GM18499 (cell line): ENCODE measurements around the gene GARNL3.

Experiments used
- ATAC-seq: cut with Tn5 transposase; IDR thresholded peaks from one replicate; pipeline ENCODE4 v1.9.1; 2021; ENCODE audit warnings: moderate number of reproducible peaks; ENCODE audit not compliant: insufficient read depth, unreplicated experiment

Gene GARNL3

DNA sequence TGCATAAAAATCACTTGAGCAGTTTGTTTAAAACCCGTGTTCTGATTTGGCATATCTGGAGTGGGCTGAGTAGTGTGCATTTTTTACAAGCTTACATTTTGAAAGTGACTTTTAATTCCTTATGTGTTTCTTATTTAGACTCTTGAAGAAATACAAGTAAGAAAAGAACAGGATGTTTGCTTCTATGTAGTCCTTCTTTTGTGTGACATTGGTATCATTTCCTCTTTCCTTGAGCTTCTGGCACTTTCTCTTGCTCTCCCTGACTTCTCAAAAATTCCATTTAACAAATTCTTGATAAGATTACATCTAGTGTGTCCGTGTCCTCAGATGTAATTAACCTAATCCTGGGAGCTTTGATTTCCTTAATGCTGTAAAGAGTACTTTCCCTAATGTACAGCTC, 12.5 kb downstream of the GARNL3 start:
- no peak for ATAC-seq

- ATAC-seq: no peak
Measured at GRCh38 chr9:127277770-127278169, 13.2 kb downstream of the GARNL3 start.

DNA sequence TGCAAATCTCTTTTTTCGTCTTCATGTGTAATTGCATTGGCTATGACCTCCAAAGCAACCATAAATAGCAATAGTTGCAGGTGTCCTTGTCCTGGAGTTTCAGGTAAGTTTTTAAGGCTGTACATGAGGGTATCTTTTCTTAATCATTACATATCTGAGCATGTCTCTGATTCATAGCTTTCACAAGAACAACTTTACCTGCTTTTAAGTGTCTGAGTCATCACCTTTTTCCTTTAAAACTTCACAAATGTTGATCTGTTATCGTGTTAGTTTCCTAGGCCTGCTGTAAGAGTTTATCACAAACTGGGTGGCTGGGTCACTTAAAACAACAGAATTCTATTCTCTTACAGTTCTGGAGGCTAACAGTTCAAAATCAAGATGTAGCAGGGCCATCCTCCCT, 13.8 kb downstream of the GARNL3 start:
- ATAC-seq: no peak

DNA sequence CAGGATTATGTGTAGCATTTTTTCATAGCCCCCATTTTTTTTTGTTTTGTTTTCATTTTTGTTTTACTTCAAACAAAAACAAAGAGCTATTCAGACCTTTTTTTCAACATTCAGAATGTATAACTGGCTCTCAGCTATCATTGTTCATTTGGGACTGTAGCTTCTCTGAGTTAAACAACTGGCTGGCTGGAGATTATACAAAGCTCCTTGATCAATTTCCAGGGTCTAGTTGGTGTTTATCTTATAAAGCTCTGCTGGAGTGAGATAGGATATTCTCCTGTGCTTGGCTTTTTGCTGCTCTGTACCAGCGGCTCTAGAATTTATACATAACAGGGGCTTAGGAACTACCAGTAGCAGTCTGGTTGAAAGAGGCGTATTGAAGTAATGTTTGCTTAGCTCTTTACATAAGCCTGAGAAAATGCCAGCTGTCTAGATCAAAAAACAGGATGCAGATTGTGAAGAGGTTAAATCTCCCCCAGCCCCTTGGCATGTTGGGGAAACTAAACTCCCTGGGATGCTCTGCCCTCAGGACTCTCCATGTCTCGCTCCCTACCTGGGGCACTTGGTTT, 15.2 kb downstream of the GARNL3 start:
- ATAC-seq: no peak

GRCh38 chr9:127280880-127281660, 16.5 kb downstream of the GARNL3 start:
- no peak for ATAC-seq

DNA sequence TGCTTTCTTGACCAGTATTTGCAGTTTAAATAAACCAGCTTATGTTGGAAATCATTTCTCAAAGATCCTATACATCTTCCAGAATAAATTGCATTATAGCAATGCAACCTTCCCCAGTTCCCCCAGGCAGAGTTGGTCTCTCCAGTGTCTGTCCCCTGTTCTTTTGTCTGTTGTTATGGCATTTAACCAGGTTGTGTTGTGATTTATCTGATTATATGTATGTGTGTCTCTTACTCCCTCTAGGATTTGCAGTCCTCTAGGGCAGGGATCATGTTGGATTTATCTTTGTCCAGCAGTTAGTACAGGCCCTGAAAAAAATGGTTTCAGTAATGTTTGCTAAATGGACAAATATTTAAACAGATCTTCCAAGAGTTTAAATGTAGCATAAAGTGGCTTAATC, 17.3 kb downstream of the GARNL3 start:
- ATAC-seq: no peak

DNA sequence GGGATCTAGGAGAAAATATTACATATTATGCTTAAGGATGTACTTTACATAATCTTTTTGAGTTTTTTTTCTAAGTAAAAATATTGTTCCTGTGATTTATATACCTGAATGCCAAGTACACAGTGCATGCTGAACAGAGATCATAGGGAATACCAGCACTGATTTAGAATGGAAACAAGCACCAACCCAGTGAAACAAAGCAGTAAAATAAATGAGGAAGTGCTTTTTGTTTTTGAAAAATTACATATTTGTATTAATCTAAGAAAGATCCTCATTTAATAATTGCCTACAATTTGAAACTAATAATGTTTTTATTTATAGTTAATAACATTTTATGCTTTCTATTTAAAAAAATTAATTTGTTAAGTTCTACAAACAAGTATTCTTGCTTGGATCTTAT, 18.0 kb downstream of the GARNL3 start:
- no peak for ATAC-seq

DNA sequence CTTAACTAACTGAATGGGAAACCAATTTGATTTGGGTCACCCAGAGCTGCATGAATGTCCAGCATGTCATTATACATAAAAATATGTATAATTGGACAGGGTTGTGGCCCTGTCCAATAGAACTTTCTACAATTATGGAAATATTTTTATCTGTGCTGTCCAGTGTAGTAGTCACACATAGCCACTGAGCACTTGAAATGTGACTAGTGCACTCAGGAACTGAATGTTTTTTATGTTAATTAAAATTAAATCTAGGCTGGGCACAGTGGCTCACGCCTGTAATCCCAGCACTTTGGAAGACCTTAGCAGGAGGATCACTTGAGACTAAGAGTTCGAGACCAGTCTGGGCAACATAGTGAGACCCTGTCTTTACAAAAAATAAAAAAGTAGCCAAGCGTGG, 18.6 kb downstream of the GARNL3 start:
- ATAC-seq: no peak

DNA sequence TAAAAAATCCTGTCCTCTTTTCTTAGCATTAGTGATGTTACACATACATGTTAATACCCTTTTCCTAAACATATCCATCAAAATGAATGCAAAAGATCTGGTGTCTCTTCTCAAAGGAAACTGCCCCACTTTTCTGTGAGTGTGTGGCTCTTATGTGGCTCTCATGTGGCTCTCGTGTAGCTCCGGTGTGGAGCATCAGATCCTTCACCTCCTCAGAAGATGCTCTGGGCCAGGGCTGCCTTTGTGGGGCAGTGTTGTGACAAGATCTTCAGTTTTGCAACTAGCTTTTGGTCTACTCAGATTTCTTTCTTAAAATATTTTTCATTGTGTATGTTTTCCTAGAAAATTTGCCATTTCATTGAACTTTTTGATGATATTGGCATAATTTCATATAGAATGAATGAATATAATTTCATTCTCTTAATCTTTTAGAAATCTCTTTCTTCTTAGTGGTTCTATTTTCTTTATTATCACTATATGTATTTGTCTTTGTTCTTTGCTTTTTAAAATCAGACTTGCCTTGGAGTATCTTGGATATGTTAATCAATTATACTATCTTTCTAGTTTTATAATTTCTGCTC, 19.4 kb downstream of the GARNL3 start:
- ATAC-seq: no peak

GRCh38 chr9:127285965-127286364, 21.4 kb downstream of the GARNL3 start:
- no peak for ATAC-seq

- ATAC-seq: no peak
Measured at GRCh38 chr9:127290561-127291065, 26.0 kb downstream of the GARNL3 start.

GRCh38 chr9:127291246-127291778, 26.7 kb downstream of the GARNL3 start:
- no peak for ATAC-seq

DNA sequence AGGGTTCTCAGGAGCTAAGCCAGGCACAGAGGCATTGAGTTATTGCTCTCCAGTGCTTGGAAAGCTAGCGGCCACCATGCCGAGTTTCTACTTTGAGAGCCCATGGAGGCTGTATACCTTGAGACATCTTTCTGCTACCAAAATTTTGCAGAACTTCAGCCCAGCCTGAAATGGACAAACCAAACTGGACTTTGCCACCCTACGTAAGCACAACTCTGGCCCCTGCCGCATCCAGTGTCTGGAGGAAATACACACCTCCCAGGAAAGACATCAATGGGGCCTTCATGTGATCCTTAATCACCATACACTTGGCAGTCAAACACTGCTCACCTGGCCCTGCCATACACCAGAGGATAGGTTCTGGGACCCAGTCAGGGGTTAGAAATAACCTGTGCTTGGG, 27.8 kb downstream of the GARNL3 start:
- no peak for ATAC-seq

GRCh38 chr9:127293328-127293727, 28.8 kb downstream of the GARNL3 start:
- no peak for ATAC-seq

GRCh38 chr9:127293767-127294166, 29.2 kb downstream of the GARNL3 start:
- ATAC-seq: no peak

GRCh38 chr9:127295005-127295404, 30.4 kb downstream of the GARNL3 start:
- no peak for ATAC-seq

DNA sequence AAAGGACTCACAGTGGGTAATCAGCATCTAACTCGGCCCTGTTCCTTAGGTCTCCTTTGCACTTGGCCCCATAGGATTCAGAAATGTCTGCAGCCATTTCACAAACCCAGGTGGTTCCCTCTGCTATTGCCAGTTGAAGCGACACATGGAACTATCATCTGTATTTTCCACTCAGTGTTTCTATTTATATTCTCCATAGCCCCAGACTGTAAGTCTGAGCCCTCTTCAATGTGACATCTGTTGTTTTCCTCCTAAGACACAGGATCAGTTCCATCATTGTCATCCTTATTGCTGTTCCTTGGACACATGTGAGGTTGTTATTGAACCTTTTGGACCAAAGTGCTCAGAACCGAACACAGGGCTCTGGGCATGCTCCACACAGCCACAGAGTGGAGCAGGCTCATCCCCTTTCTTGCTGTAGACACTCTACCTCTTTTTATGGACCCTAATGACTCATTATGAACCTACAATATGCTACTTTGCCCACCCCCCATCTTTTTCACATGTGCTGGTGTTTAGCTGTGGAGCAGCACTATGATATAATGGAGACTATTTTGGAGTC, 36.4 kb downstream of the GARNL3 start:
- no peak for ATAC-seq

DNA sequence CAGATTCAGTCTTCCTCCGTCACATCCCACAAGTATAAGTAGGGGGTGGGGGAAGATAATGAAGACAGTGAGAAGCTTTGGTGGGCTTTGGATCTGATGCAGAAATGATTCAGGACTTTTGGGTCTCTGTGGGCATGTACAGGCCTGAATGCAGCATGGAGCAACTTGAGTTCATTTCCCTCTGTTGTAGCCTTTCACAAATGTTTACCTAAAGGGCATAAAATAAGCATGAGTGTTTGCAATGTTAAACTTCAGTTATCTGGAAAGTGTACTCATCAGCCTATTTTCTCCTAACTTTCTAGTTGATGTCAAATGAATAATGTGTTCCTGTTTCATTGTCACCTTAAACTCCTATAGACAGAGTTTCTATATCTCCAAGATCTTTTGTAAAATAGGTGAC, 39.3 kb downstream of the GARNL3 start:
- ATAC-seq: no peak

DNA sequence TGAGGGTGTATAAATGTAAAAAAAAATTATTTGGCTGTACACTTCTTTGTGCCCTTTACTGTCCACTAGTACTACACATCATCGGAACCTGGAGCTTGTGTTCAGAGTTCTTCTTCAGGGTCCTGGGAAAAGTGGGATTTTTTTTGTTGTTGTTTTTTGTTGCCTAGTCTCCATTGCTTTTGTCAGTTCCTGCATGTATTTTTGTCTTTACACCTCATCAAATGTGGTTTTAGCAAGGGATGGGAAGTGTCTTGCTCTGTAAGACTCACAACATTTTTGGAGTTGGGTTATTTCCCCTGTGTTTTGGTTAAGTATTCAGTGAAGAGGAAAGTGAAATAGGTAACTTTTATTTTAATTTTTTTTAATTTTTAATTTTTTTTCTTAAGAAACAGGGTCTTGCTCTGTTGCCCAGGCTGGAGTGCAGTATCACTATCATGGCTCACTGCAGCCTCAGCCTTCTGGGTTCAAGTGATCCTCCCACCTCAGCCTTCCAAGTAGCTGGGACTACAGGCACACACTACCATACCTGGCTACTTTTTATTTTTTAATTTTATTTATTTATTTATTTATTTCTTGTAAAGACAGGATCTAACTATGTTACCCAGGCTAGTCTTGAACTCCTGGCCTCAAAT, 40.7 kb downstream of the GARNL3 start:
- no peak for ATAC-seq

DNA sequence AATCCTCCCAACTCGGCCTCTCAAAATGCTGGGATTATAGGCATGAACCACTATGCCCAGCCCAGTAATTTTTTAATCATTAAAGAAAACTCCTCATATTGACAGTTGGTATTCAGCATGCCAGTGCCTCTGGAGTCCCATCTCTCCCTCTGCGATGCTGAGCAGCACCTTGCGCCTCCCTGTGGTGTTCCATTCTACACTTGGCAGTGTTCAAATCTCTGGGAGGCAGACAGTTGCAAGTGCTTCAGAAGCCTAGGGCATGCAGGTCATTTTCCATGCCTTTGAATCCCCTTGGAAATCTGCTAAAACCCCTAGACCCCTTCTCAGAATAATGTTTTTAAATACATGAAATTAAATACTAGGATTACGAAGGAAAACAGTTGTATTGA, 41.3 kb downstream of the GARNL3 start:
- ATAC-seq: no peak

DNA sequence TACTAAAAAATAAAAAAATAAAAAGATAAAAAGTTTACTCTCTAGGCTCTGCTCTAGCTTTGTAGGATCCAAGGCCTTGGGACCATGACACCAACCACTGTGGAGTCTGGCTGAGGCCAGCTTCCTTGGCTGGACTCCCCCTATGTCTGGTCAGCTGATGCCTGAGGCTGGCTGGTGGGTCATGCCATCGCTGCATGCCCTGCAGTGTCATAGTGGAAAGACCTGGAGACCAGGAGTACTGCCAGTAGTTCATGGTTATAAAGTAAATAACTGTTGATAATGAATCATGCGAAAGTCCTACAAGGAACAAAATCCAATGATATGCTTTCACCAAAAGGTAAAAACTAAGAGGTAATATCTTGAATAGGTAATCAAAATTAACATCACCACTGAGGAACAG, 43.2 kb downstream of the GARNL3 start:
- ATAC-seq: no peak
